Activated B cell treated with CpG ODN at 0.5 μM for 24 hours (primary cell): ENCODE results near the gene KANK2. TPM values are rescaled to one million over a fixed set of nuclear protein-coding genes. Genes with fewer than 3 reads are reported as not detected.
"Not testable (repeated sequence)": the region's sequence is repeated elsewhere in the genome, so short reads cannot be mapped to it uniquely, and the experiment has no call there.

Source experiments
- ATAC-seq: fragments of 200-7000 bp; cut with Tn5 transposase; one replicate; pipeline ENCODE4 v1.10.0; 2021; ENCODE audit warnings: low read depth, mild to moderate bottlenecking, moderate library complexity
- CTCF ChIA-PET: fragments of 350-600 bp; sonication (Branson Sonifier 250); formaldehyde crosslinking; loops from one replicate; lab custom pipeline; 2021; ENCODE audit warnings: antibody characterized with exemption; lab: Charles Lee
- POLR2A ChIA-PET: fragments of 350-600 bp; sonication (Branson Sonifier 250); formaldehyde crosslinking; loops from one replicate; lab custom pipeline; 2021; ENCODE audit warnings: antibody characterized with exemption; lab: Charles Lee
- DNase-seq: peaks from one replicate; pipeline ENCODE4 v3.0.0; 2022
- H3K27ac Mint-ChIP-seq: one replicate; pipeline ENCODE4 v1.8.0; 2020; ENCODE audit warnings: mixed read lengths
- H3K27me3 Mint-ChIP-seq: one replicate; pipeline ENCODE4 v1.8.0; 2021; ENCODE audit warnings: mixed read lengths
- H3K36me3 Mint-ChIP-seq: one replicate; pipeline ENCODE4 v1.8.0; 2021; ENCODE audit warnings: low read depth, mixed read lengths
- H3K4me1 Mint-ChIP-seq: one replicate; pipeline ENCODE4 v1.8.0; 2021; ENCODE audit warnings: mixed read lengths
- H3K4me3 Mint-ChIP-seq: one replicate; pipeline ENCODE4 v1.8.0; 2020; ENCODE audit warnings: mild to moderate bottlenecking, mixed read lengths
- H3K9me3 Mint-ChIP-seq: one replicate; pipeline ENCODE4 v1.8.0; 2020; ENCODE audit warnings: mixed read lengths
- CTCF ChIP-seq: fragments of 200-600 bp; IDR thresholded peaks from one replicate; pipeline ENCODE4 v1.8.0; 2022; ENCODE audit warnings: antibody characterized with exemption, mild to moderate bottlenecking
- intact Hi-C: fragments of 100-400 bp; cut with micrococcal nuclease; formaldehyde crosslinking; loops from one replicate; pipeline ENCODE4 v1.15.1; 2024
- total RNA-seq: library from RNA; stranded (reverse); gene quantifications from 2 replicates; pipeline ENCODE4 v1.2.3, GENCODE V29; 2022

KANK2 gene
- total RNA-seq, 1 donor from 2014 or later, result 3.3 TPM

GRCh38 chr19:11164296-11164695 is 33.0 kb downstream of the KANK2 start:
- POLR2A ChIA-PET, result no interaction called here
- Mint-ChIP-seq H3K27ac (no peak overlapping the region), H3K9me3 (no peaks in the 10 kb centered on the region), H3K36me3 (no peaks in the 10 kb centered on the region), H3K4me3 (no peak overlapping the region), H3K4me1 (no peaks in the 10 kb centered on the region), H3K27me3 (no peaks in the 10 kb centered on the region)
- ATAC-seq (no peak), DNase-seq (no peak)
- intact Hi-C loops, result no loop called here
- CTCF ChIA-PET, result no interaction called here
- no peak for TF ChIP-seq CTCF

DNA sequence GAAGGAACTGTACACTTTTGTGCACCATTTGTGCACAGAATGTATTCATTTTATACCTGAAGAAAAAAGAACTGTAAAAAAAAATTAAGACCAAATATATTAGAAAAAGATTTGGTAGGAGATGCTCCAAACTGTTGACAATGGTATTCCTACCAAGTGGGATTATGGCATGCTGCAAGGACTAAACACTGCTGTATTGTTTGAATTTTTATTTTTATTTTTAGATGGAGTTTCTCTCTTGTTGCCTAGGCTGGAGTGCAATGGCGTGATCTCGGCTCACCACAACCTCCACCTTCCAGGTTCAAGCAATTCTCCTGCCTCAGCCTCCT is 36.9 kb downstream of the KANK2 start:
- H3K36me3 Mint-ChIP-seq, H3K27me3 Mint-ChIP-seq, H3K4me1 Mint-ChIP-seq, H3K9me3 Mint-ChIP-seq, POLR2A ChIA-PET, H3K4me3 Mint-ChIP-seq, H3K27ac Mint-ChIP-seq, CTCF ChIA-PET, ATAC-seq, DNase-seq, intact Hi-C loops: not testable (repeated sequence)

- Mint-ChIP-seq H3K4me1 (peaks cover 5% of the 10 kb centered on the region), H3K4me3 (no peak overlapping the region), H3K27ac (no peak overlapping the region), H3K9me3 (no peaks in the 10 kb centered on the region), H3K27me3 (no peaks in the 10 kb centered on the region), H3K36me3 (no peaks in the 10 kb centered on the region)
- no peak for TF ChIP-seq CTCF
- DNase-seq, result no peak
- ChIA-PET CTCF (no interaction called here), POLR2A (no interaction called here)
- intact Hi-C loops, result loop anchor here (5.0 kb wide), 1 partner anchor 37 kb away; the partner anchor contains the start of gene KANK2
- ATAC-seq, result no peak
These were observed 37.5 kb downstream of the KANK2 start for GRCh38 chr19:11159598-11160439.

- POLR2A ChIA-PET, result interaction anchor here (0.6 kb wide), 2 partner anchors 62 to 1443 kb away, joined by 3 to 4 read pairs; no protein-coding TSS in a partner anchor
- ATAC-seq (peak; percentile 99), DNase-seq (peak; percentile 78)
- Mint-ChIP-seq H3K27ac (peak within 1 kb of the TSS; percentile 73), H3K4me1 (peaks cover 11% of the 10 kb centered on the region), H3K36me3 (no peaks in the 10 kb centered on the region), H3K4me3 (peak within 1 kb of the TSS; percentile 82), H3K27me3 (no peaks in the 10 kb centered on the region), H3K9me3 (no peaks in the 10 kb centered on the region)
- no peak for TF ChIP-seq CTCF
- intact Hi-C loops, result loop anchor here (5.0 kb wide), 1 partner anchor 42 kb away; the partner anchor contains the start of gene KANK2
- CTCF ChIA-PET, result no interaction called here
These were observed 41.8 kb downstream of the KANK2 start, which contains the start of gene SPC24 for GRCh38 chr19:11155373-11156120. Gene SPC24 (minus strand): TSS chr19:11155782. CDS start chr19:11155776, 6 bp downstream.

DNA sequence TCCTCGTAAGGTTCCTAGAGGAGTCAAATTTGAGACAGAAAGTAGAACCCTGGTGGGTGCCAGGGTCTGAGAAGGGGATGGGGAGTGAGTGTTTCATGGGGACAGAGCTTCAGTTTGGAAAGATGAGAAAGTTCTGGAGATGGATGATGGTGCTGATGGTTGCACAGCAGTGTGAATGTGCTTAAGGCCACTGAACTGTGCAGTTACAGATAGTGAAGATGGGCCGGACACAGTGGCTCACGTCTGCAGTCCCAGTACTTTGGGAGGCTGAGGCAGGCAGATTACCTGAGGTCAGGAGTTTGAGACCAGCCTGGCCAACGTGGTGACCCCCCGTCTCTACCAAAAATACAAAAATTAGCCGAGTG is 42.7 kb downstream of the KANK2 start:
- DNase-seq (no peak), ATAC-seq (no peak)
- H3K4me3 Mint-ChIP-seq, result peak overlapping the region; percentile 47
- intact Hi-C loops, result loop anchor here (5.0 kb wide), 1 partner anchor 43 kb away; the partner anchor contains the start of gene KANK2
- no peaks in the 10 kb centered on the region for H3K27me3 Mint-ChIP-seq
- no peaks in the 10 kb centered on the region for H3K9me3 Mint-ChIP-seq
- TF ChIP-seq CTCF, result no peak
- no peaks in the 10 kb centered on the region for H3K36me3 Mint-ChIP-seq
- ChIA-PET POLR2A (no interaction called here), CTCF (no interaction called here)
- no peak overlapping the region for H3K27ac Mint-ChIP-seq
- H3K4me1 Mint-ChIP-seq, result peaks cover 11% of the 10 kb centered on the region
